GM13976 (cell line): Measurements from ENCODE around the gene SIRT1.

ENCODE experiments used
- DNase-seq: peaks from one replicate; pipeline ENCODE4 v3.0.0; 2012; ENCODE audit warnings: low spot score
- CTCF ChIP-seq: IDR thresholded peaks from 2 replicates; pipeline ENCODE4 v1.5.1; 2012; ENCODE audit warnings: borderline replicate concordance, mild to moderate bottlenecking; ENCODE audit not compliant: insufficient read depth; ENCODE audit errors: extremely low read depth, missing control alignments, control extremely low read depth
- in situ Hi-C: fragments of 300-500 bp; cut with MboI; formaldehyde crosslinking; loops from one replicate; pipeline ENCODE4 v1.12.0; 2022; ENCODE audit warnings: low sequenced_read_pairs, mixed read lengths, inconsistent platforms; ENCODE audit not compliant: unreplicated experiment

Gene SIRT1

GRCh38 chr10:67924136-67924535 is 39.7 kb downstream of the SIRT1 start:
- no peak for TF ChIP-seq CTCF
- in situ Hi-C loops: no loop called here
- no peak for DNase-seq

GRCh38 chr10:67925449-67926005 is 41.1 kb downstream of the SIRT1 start:
- TF ChIP-seq CTCF: no peak
- DNase-seq: no peak
- in situ Hi-C loops: no loop called here

GRCh38 chr10:67926951-67927350 is 42.5 kb downstream of the SIRT1 start:
- no peak for TF ChIP-seq CTCF
- DNase-seq: no peak
- in situ Hi-C loops: no loop called here

- in situ Hi-C loops: no loop called here
- TF ChIP-seq CTCF: no peak
- DNase-seq: no peak
Observed at GRCh38 chr10:67933199-67933598, 48.7 kb downstream of the SIRT1 start.

GRCh38 chr10:67934336-67934735 is 49.9 kb downstream of the SIRT1 start:
- no peak for TF ChIP-seq CTCF
- in situ Hi-C loops: no loop called here
- no peak for DNase-seq

- no peak for DNase-seq
- no peak for TF ChIP-seq CTCF
- in situ Hi-C loops: no loop called here
Observed at GRCh38 chr10:67935223-67935622, 50.8 kb downstream of the SIRT1 start.

- no peak for TF ChIP-seq CTCF
- DNase-seq: no peak
- in situ Hi-C loops: no loop called here
Observed at GRCh38 chr10:67936416-67936815, 52.0 kb downstream of the SIRT1 start.
